Mucosa of descending colon (tissue), 3 donors: ENCODE data around the gene BPIFA1. TPM values are rescaled to one million over a fixed set of nuclear protein-coding genes. Genes with fewer than 3 reads are reported as not detected.

Experiments
- ATAC-seq: fragments of 200-7000 bp; cut with Tn5 transposase; one replicate; pipeline ENCODE4 v1.9.1; 2020; ENCODE audit warnings: mild to moderate bottlenecking, moderate library complexity
- DNase-seq, 3 donors: peaks; one replicate each; pipeline ENCODE4 v3.0.0-alpha.2; 2020
- H3K36me3 ChIP-seq: fragments of 200-600 bp; one replicate; pipeline ENCODE4 v1.8.0; 2021; ENCODE audit warnings: low read depth, mild to moderate bottlenecking
- H3K4me1 ChIP-seq: fragments of 200-600 bp; one replicate; pipeline ENCODE4 v1.8.0; 2021; ENCODE audit warnings: low read depth, mild to moderate bottlenecking
- H3K4me3 ChIP-seq: fragments of 200-600 bp; one replicate; pipeline ENCODE4 v1.8.0; 2021; ENCODE audit warnings: mild to moderate bottlenecking
- H3K9me3 ChIP-seq: fragments of 200-600 bp; one replicate; pipeline ENCODE4 v1.8.0; 2021; ENCODE audit warnings: mild to moderate bottlenecking
- intact Hi-C, 2 donors: fragments of 100-400 bp; cut with DNase I in 1 of 2; cut with micrococcal nuclease in 1 of 2; formaldehyde crosslinking; loops; one replicate each; pipeline versions ENCODE4 v1.11.0 to v1.11.1; 2022; cut with DNase I, micrococcal nuclease
- total RNA-seq, 3 donors: library from RNA; stranded (reverse); fragmentation: NEBNext Ultra II Directional in 2 of 3; extraction: Animal tissue kit (Norgen Biotek cat#: 25700) in 2 of 3; gene quantifications; one replicate each; pipeline versions ENCODE4 v1.2.1 to v1.2.4, GENCODE V29; 2021 to 2023
- TF ChIP-seq, protein P1 (sequence below): fragments of 200-600 bp; IDR thresholded peaks from one replicate; pipeline ENCODE4 v1.8.0; 2022; ENCODE audit warnings: antibody characterized with exemption, mild to moderate bottlenecking
- donor health status: DM: no; HTN: no; CAD: no; lungs with moderate emphysema.
- donor health status: DM: no; HTN: no; CAD: no.
- donor health status: DM: no; HTN: yes; CAD: no.

BPIFA1 gene
- total RNA-seq, 3 donors from 2014 or later, result not detected

DNA sequence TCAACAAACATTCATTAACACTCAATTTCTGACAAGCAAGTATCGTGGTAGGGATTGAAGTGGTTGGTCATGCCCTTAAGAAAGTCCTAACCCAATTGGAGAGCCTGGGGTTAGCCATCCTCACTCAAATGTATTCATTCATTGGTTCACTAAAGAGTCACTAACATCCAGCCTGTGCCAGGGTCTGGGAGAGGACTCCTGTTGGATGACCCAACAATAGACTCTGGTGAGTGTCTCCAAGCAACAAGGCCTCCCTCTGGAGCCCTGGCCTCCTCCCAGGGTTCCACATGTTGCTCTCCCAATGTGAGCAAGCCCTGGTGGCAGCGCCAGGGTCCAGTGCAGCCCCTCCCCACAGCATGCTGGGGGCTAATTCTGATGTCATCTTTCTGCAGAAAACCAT is 18.7 kb upstream of the BPIFA1 start, which contains the start of gene BPIFA3:
Gene BPIFA3 (plus strand): TSS at position 301 of the 400 bp plus-strand sequence. CDS start 185 bp downstream, outside the sequence.
- ATAC-seq (no peak), DNase-seq (no peak)
- Histone ChIP-seq H3K4me3 (no peak within 1 kb of the TSS), H3K36me3 (no peaks in the 10 kb centered on the region), H3K4me1 (no peaks in the 10 kb centered on the region), H3K9me3 (no peaks in the 10 kb centered on the region)
- intact Hi-C loops, result no loop called here
- TF ChIP-seq, protein P1, sequence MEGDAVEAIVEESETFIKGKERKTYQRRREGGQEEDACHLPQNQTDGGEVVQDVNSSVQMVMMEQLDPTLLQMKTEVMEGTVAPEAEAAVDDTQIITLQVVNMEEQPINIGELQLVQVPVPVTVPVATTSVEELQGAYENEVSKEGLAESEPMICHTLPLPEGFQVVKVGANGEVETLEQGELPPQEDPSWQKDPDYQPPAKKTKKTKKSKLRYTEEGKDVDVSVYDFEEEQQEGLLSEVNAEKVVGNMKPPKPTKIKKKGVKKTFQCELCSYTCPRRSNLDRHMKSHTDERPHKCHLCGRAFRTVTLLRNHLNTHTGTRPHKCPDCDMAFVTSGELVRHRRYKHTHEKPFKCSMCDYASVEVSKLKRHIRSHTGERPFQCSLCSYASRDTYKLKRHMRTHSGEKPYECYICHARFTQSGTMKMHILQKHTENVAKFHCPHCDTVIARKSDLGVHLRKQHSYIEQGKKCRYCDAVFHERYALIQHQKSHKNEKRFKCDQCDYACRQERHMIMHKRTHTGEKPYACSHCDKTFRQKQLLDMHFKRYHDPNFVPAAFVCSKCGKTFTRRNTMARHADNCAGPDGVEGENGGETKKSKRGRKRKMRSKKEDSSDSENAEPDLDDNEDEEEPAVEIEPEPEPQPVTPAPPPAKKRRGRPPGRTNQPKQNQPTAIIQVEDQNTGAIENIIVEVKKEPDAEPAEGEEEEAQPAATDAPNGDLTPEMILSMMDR, result no peak

DNA sequence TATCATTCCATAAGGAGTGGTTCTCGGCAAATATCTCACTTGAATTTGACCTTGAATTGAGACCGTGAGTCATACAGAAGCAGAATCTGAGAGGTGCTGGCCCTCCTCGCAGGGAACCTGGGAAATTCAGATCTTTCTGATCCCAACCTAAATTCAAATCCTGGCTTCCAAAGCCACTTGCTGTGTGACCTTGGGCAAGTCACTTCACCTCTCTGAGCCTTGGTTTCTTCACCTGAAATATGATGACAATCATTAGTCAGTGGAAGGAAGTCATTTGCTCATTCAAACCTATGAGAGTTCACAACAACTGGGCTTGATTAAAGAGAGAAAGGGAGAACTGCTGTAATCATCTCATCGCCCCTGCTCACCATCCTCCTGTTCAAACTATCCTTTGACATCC is 11.4 kb upstream of the BPIFA1 start:
- Histone ChIP-seq H3K9me3 (no peaks in the 10 kb centered on the region), H3K4me3 (no peak overlapping the region), H3K36me3 (no peaks in the 10 kb centered on the region), H3K4me1 (no peaks in the 10 kb centered on the region)
- ATAC-seq (no peak), DNase-seq (no peak)
- TF ChIP-seq, protein P1, result no peak
- intact Hi-C loops, result no loop called here

DNA sequence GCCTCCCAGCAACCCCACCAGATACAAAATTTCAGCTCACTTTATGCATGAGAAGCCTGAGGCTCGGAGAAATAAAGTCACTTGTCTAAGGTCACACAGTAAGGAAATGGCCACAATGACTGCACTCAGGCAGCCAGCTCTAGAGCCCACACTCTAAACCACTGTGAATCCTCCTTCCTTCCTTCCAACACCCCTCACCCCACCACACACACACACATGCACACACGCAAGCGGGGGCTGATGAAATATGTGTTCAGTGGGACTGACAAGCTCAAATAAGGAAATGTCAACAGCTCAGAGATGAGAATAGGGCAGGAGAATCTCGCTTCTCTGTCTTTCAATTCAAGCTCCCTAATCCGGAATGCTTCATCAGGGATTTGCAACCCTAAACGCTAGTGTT is 6.0 kb upstream of the BPIFA1 start:
- no peak overlapping the region for H3K4me3 ChIP-seq
- no peaks in the 10 kb centered on the region for H3K4me1 ChIP-seq
- DNase-seq, result no peak
- no peaks in the 10 kb centered on the region for H3K36me3 ChIP-seq
- ATAC-seq, result no peak
- TF ChIP-seq, protein P1, result no peak
- intact Hi-C loops, result no loop called here
- no peaks in the 10 kb centered on the region for H3K9me3 ChIP-seq

DNA sequence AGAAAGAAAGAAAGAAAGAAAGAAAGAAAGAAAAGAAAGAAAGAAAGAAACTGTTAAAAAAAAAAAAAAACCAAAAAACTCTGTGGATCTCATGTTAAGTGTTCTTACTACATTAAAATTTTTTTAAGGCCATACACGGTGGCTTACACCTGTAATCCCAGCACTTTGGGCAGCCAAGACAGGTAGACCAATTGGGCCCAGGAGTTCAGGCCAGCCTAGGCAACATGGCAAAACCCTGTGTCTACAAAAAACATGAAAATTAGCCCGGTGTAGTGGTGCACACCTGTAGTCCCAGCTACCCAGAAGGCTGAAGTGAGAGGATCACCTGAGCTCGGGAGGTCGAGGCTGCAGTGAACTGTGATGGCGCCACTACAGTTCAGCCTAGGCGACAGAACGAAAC is 4.6 kb upstream of the BPIFA1 start:
- H3K9me3 ChIP-seq, result no peaks in the 10 kb centered on the region

DNA sequence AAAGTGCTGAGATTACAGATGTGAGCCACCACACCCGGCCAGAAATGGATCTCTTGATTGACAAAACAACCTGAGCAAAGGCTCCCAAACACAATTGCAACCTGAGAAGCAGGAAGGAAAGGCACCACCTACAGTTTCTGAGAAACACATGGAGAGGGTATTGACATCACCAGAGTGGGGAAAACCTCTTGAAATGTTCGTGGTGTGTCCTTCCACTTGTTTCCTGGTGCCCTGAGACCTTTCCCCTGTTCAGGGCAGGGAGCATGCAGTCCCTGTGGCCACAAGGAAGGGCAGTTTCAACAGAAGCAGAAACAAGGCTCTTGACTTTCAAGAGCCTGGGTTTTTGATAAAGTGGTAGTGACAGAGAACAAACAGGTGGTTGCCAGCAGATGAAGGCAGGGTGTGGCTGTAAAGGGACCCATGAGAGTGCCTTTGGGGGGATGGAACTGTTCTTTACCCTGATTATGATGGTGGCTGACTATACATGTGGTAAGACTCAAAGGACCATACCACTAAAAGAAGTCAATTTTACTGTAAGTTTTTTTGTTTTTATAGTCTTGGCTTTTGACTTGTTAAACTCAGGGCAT is 3.2 kb upstream of the BPIFA1 start:
- TF ChIP-seq, protein P1, result no peak
- no peaks in the 10 kb centered on the region for H3K4me1 ChIP-seq
- no peak overlapping the region for H3K4me3 ChIP-seq
- ATAC-seq, result no peak
- no peaks in the 10 kb centered on the region for H3K9me3 ChIP-seq
- no peak for DNase-seq
- H3K36me3 ChIP-seq, result no peaks in the 10 kb centered on the region
- intact Hi-C loops, result no loop called here

More for the DNA sequence above, 4.6 kb upstream of the BPIFA1 start:
- TF ChIP-seq, protein P1, result no peak
- Histone ChIP-seq H3K36me3 (no peaks in the 10 kb centered on the region), H3K4me3 (no peak overlapping the region), H3K4me1 (no peaks in the 10 kb centered on the region)
- no peak for ATAC-seq
- DNase-seq, result no peak
- intact Hi-C loops, result no loop called here
